ENCODE data around the gene VN1R5. TPM values are rescaled to one million over a fixed set of nuclear protein-coding genes. Genes with fewer than 3 reads are reported as not detected.

The VN1R5 gene
- total RNA-seq, 6 experiments from 2014 or later = not detected

DNA sequence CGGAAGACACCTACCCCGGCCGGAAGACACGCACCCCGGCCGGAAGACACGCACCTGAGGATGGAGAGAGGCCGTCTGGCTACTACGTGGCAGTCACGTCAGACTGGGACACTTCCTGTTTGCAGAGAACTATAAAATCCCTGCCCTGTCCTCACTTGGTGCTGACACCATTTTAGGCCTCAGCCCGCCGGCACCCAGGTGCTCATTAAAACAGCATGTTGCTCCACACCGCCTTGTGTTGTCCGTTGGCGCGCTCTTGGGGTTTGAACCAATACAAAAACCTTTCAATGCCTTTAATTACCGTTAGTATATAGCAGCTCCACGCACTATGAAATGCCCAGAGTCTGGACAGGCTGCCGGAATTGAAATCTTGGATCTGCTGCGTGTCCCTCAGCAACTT is 34.7 kb downstream of the VN1R5 start:
- Histone ChIP-seq H3K9me3 (no peaks in the 10 kb centered on the region), H3K4me3 (no peak overlapping the region), H3K27me3 (no peaks in the 10 kb centered on the region), H3K4me1 (no peaks in the 10 kb centered on the region), H3K27ac (no peak overlapping the region), H3K36me3 (no peaks in the 10 kb centered on the region)
- DNase-seq (no peak), ATAC-seq (no peak)
- TF ChIP-seq POLR2A (IDR thresholded peaks at IDR 0.05) = no peak
- TF ChIP-seq, protein P1, sequence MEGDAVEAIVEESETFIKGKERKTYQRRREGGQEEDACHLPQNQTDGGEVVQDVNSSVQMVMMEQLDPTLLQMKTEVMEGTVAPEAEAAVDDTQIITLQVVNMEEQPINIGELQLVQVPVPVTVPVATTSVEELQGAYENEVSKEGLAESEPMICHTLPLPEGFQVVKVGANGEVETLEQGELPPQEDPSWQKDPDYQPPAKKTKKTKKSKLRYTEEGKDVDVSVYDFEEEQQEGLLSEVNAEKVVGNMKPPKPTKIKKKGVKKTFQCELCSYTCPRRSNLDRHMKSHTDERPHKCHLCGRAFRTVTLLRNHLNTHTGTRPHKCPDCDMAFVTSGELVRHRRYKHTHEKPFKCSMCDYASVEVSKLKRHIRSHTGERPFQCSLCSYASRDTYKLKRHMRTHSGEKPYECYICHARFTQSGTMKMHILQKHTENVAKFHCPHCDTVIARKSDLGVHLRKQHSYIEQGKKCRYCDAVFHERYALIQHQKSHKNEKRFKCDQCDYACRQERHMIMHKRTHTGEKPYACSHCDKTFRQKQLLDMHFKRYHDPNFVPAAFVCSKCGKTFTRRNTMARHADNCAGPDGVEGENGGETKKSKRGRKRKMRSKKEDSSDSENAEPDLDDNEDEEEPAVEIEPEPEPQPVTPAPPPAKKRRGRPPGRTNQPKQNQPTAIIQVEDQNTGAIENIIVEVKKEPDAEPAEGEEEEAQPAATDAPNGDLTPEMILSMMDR (IDR thresholded peaks at IDR 0.05) = no peak
- whole genome bisulfite sequencing (ENCODE audit: insufficient coverage, low coverage, low lambda C conversion rate, missing lambda C conversion rate) = 93% methylated on average over 6 of the region's 20 CpGs
- intact Hi-C loops (cut with DNase I) = no loop called here

DNA sequence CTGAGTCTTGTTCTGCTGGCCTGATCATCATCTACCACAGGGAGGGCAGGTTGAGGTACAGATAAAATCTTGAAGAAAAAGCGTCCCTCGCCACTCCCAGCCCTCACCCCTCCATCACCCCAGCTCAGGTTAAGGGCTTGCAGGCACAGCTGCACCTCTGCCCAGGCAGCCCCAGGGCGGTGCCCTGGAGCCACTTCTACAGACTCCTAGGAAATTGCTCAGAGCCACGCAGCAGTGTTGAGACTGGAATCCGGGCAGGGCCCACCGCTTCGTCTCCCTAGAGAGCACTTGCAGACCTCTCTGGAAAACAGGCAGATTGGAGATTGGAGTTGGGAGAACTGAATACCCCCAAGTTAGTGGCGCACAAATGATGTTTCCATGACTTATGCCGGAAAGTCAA is 35.3 kb downstream of the VN1R5 start:
- Histone ChIP-seq H3K27ac (no peak overlapping the region), H3K4me1 (no peaks in the 10 kb centered on the region), H3K36me3 (no peaks in the 10 kb centered on the region), H3K4me3 (no peak overlapping the region), H3K9me3 (no peaks in the 10 kb centered on the region), H3K27me3 (no peaks in the 10 kb centered on the region)
- no peak for TF ChIP-seq POLR2A (IDR thresholded peaks at IDR 0.05)
- TF ChIP-seq, protein P1 (IDR thresholded peaks at IDR 0.05) = no peak
- intact Hi-C loops (cut with DNase I) = no loop called here
- DNase-seq (no peak), ATAC-seq (no peak)
- WGBS (ENCODE audit: insufficient coverage, low coverage, low lambda C conversion rate, missing lambda C conversion rate) = no CpG with 5 or more reads among the region's 9 CpGs

GRCh38 chr1:247291833-247292561 is 36.1 kb downstream of the VN1R5 start:
- ATAC-seq = no peak
- intact Hi-C loops (cut with DNase I) = no loop called here

GRCh38 chr1:247293047-247293446 is 37.2 kb downstream of the VN1R5 start:
- no peak overlapping the region for H3K4me3 ChIP-seq
- no peak for ATAC-seq
- 85% methylated on average over 7 of the region's 7 CpGs for WGBS (ENCODE audit: insufficient coverage, low coverage, low lambda C conversion rate, missing lambda C conversion rate)

More at GRCh38 chr1:247291833-247292561, 36.1 kb downstream of the VN1R5 start:
- no peaks in the 10 kb centered on the region for H3K4me1 ChIP-seq
- WGBS (ENCODE audit: insufficient coverage, low coverage, low lambda C conversion rate, missing lambda C conversion rate) = 74% methylated on average over 7 of the region's 17 CpGs
- no peaks in the 10 kb centered on the region for H3K27me3 ChIP-seq
- H3K4me3 ChIP-seq = no peak overlapping the region
- H3K36me3 ChIP-seq = no peaks in the 10 kb centered on the region
- no peak overlapping the region for H3K27ac ChIP-seq
- TF ChIP-seq POLR2A (IDR thresholded peaks at IDR 0.05) = no peak
- TF ChIP-seq, protein P1 (IDR thresholded peaks at IDR 0.05) = no peak
- no peaks in the 10 kb centered on the region for H3K9me3 ChIP-seq
- no peak for DNase-seq

DNA sequence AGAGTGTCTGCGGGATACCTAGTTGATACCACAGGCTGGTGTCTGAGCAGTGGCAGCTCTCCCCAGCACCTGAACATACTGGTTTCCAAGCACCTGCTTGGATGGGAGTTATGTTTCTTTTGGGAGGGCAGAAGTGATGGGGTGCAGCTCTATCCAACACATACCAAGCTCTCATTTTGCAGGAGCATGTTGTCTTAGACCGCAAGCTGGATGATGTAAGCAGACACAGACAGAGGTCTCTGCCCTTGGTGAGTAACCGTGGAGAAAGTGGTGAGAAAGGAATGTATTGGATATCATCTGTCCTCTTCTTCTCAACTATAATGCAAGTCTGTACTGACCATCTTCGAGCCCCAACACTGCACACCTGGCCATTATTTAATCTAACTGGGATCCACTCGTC is 38.4 kb downstream of the VN1R5 start:
- TF ChIP-seq, protein P1 (IDR thresholded peaks at IDR 0.05) = no peak
- no peak for TF ChIP-seq POLR2A (IDR thresholded peaks at IDR 0.05)
- Histone ChIP-seq H3K4me3 (no peak overlapping the region), H3K27me3 (no peaks in the 10 kb centered on the region), H3K9me3 (no peaks in the 10 kb centered on the region), H3K36me3 (no peaks in the 10 kb centered on the region), H3K27ac (no peak overlapping the region), H3K4me1 (no peaks in the 10 kb centered on the region)
- DNase-seq = no peak
- 79% methylated on average over 5 of the region's 5 CpGs for WGBS (ENCODE audit: insufficient coverage, low coverage, low lambda C conversion rate, missing lambda C conversion rate)
- intact Hi-C loops (cut with DNase I) = no loop called here
- no peak for ATAC-seq

More at GRCh38 chr1:247293047-247293446, 37.2 kb downstream of the VN1R5 start:
- H3K36me3 ChIP-seq = no peaks in the 10 kb centered on the region
- no peaks in the 10 kb centered on the region for H3K4me1 ChIP-seq
- no peak for DNase-seq
- TF ChIP-seq POLR2A (IDR thresholded peaks at IDR 0.05) = no peak
- H3K27ac ChIP-seq = no peak overlapping the region
- H3K9me3 ChIP-seq = no peaks in the 10 kb centered on the region
- intact Hi-C loops (cut with DNase I) = no loop called here
- H3K27me3 ChIP-seq = no peaks in the 10 kb centered on the region
